HG03025 (cell line): ENCODE measurements around the gene ADAM22.
A peak's percentile ranks its signal among the peaks of the same experiment; 100 is the strongest.

Experiments used
- ATAC-seq: cut with Tn5 transposase; IDR thresholded peaks from one replicate; pipeline ENCODE4 v1.9.1; 2021; ENCODE audit warnings: mild to moderate bottlenecking, moderate library complexity; ENCODE audit not compliant: unreplicated experiment, low FRiP score

Gene ADAM22

DNA sequence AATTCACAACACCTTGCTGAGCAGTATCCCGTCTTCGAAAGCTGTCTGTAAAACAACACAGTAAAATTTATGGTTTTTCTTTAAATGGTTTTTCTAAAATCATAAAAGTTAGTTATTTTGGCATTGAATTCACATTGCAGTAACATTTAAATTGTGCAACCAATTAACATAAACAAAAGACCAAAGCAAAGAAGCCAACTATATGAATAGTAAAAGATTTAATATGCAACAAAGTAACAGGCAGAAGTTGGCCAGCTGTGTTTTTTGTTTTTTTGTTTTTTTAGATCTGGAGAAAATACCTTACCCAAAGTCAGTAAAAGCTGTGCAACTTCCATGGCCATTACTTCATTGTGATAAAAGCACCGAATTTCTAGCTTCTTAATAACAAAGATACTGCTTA lies 274.5 kb downstream of the ADAM22 start:
- ATAC-seq = no peak

DNA sequence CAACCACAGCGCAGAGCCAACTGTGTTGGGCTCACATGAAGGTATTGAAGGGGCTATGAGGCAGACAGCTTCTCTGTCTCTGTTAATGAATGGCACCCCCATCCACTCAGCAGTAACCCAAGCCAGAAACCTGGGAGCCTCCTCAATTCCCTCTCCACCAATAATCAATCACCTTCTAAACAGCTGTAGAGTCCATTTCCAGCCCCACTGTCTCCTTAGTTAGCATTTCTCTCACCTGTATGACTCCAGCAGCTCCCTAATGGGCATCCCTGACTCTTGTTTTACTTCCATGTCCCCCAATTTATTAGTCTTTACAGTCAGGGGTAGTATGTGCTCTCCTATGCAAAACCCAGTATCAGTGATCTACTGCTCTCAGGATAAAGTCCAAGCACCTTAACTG lies 278.9 kb downstream of the ADAM22 start:
- ATAC-seq = no peak

DNA sequence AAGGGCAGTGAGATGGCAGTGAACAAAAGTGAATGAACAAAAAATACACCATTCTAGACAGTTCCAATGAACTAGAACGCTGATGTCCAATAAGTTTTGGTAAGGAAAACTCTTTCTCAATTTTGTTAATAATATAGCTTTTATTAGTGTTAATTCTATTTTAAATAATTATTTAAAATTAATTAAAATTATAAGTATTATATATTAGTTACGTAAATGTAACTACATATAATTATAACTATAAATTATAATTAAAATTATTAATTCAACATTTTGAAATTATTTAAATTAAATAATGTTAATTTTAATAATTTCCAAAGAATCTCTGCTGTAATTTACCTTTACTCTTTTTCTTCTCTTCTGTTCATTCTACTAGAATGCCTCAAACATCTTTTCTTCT lies 280.4 kb downstream of the ADAM22 start:
- ATAC-seq = no peak

DNA sequence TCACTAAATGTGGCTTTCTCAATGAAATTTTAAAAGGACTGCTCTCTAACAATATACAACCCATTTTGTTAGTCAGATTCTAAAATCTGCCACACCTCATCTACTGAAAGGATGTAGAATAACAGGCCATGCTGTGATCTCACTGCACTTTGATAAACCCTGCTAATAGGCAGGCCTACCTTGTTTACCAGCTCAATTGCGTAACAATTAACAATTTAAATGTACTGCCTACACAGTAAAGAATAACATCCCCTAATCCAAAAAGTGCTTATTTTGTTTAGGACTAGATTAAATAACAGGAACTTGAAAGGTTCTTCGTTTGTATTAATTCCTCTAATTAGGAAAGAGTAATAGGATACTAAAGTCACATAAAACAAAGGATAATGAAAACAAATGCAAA lies 281.2 kb downstream of the ADAM22 start:
- ATAC-seq = no peak

DNA sequence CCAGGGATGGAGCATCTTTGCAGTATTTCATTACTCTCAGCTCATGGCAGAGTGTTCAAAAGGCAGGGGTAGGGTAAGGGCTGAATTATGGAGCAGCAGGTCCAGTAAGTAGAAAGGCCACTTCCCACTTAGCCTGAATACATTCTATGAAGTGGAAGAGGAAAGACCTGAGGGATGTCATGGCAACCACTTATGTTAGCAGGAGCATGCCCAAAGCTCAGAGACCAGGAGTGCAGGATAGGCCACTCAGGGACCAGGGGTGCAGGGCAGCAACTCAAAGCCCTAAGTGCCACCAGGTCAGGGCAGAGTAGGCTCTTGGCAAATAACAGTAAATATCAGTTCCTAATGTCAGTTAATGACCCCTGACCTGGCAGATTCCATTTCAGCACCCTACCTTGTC lies 282.2 kb downstream of the ADAM22 start:
- ATAC-seq = no peak

DNA sequence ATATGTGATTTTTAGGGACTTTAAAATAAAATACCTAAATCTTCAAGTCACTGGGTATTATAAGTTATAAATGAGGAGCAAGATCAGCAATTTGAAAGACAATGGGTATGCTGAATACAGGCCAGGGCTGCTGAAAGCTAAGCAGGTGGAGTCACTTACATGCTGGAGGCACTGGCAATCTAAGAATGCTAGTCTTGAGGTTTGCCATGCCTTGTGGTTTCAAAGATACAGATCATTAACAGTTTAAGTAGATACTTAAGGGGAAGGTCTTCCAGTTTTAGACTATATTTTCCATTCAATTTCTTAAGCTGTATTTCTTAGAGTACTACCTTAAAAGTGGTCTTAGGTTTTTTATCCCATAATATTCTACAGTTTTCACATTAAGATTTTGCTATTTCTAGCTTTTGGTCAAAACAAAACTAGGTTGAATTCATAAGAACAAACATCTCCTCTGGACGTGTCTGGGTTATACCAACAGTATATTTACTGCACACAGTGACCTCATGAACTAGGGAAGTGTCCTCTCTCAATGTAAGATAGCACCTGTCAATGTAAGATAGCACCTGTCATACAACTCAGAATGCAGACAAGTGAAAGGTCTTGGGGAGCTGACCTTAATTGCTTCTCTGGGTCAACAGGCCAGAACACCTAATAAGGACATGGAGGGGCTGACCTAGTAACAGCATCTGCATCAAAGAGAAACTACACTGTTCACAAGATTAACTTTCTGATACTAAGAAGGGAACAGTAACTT lies 283.8 kb downstream of the ADAM22 start:
- ATAC-seq = peak; percentile 74

DNA sequence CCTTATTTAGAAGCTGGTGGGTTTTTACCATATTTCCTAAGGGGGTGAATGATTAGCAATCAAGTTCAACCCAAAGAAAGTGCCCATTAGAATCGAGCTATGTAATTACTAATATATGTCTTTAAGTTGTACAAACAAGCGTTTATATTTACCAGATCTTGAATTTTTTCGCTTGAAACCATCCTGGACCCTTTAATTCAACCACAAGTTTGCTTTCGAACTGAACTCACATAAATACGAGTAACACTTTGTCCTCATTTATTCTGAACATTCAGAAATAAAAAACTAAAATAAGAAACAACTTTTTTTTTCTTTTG lies 284.3 kb downstream of the ADAM22 start:
- no peak for ATAC-seq

DNA sequence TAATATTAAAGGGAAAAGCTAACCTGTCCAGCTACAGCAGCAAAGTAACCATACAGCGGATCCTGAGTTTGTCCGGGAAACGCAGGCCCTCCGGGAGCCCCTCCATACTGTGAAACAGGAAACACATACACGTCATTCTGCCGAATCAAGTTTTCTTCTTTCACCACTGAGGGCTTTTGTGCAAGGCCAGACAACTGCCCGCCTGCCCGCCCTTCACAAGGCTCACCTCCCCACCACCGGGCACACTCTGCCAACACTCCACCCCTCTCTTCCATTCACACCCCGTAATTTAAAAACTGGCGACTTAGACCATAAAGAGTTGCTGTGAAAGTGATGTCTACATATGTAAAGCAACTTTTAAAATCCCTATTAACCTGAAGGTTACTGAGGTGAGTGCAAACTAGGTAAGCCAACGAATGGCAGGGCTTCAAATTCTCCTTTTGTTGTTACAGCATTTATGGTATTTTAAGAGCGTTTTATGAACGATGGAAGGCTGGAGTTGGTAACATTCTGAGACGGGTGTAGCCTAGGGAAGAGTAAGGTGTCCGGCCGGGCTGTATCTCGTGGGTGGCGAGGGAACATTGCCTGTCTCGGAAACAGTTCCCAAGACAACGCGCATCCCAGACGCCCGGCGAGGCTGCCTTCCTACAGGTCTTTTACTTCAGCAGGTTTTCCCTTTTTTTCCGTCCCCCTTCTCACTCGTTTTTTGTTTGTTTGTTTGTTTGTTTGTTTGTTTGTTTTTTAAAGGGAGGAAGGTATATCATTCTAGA lies 285.0 kb downstream of the ADAM22 start:
- ATAC-seq = peak; percentile 26

DNA sequence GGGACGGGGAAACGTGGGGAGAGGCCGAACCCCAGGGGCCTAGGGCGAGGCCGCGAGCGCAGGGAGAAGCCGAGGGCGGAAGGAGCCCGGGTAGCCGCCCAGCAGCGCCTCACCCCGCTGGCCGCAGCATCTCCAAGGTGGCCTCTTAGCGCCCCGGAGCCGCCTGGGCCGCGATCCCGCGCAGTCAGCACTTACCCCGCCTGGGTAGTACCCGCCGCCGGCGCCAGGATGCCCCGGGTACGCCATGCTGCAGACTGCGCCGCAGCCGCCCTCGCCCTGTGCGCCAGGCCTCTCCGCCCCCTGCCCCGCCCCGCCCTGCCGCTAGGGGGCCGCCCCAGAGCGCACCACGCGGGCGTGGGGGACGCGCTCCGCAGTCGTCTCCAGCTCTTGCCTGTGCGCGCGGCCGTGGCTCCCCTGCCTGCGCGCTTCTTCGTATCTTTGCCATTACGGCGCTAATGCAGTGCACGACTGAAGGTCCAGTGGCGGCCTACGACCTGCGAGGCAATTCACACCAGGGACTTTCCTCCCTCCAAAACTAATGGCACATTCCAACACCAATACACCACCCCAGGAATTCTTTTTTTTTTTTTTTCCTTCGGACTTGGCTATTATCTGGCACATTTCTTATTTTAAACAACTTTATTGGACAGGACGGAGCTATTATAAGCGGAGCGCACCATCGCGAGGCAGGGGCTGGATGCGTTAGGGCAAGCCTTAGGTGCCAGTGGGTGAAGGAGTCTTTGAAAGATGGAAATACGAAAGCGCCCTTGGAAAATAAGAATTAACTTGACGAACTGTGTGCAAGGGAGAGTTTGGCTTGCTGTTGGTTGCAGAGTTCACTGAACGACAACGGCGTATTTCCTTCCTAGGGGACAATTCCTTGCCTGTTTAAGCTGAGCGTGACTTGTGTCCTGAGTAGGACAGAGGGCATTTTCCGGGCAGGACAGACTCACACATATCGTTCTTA lies 286.0 kb downstream of the ADAM22 start, which contains the start of gene SRI:
SRI (minus strand) TSS at position 258 of the 967 bp plus-strand sequence; CDS start at position 246, 12 bp downstream.
- peak; percentile 74 for ATAC-seq

DNA sequence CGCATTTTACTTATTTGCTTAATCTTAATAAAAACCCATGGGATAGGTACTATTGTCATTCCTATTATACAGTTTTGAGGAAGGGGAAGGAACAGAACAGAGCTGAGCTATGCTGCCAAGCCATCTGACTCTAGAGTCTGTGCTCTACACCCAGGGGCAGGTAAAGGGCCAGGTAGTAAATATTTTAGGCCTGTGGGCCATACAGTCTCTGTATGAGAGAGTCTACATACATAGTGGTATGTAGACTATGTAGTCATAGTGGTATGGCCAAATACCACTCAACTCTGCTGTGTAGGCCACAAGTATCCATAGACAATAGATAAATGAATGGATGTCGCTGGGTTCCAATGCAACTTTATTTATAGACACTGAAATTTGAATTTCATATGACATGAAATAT lies 289.2 kb downstream of the ADAM22 start:
- no peak for ATAC-seq

DNA sequence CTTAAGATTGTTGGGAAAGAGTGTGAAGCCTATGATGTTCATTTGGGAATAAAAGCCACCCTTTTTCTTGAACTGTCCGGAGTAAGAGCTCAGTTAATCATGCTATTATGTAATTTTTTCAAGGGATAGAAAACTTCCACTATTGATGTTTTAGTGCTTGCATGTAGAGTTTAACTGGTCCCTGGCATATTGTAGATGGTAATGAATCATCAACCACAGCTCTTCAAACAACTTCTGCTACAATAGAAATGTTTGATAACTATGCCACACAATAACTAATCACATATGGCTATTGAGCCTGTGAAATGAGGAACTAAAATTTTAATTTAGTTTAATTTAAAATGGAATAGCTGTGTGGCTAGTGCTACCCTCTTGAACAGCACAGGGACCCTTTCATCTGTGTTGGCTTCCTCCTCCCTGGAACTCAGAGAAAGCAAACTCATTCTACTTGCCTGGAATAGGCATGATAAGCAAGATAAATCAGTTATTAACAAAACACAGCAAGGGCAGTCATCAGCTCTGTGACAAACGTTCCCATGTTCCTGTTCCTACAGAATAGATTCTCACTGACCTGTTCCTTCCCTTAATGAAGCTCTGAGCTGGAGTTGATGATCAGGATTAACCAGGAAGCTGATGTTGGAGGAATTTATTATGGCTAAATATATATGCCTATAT lies 290.7 kb downstream of the ADAM22 start:
- no peak for ATAC-seq

DNA sequence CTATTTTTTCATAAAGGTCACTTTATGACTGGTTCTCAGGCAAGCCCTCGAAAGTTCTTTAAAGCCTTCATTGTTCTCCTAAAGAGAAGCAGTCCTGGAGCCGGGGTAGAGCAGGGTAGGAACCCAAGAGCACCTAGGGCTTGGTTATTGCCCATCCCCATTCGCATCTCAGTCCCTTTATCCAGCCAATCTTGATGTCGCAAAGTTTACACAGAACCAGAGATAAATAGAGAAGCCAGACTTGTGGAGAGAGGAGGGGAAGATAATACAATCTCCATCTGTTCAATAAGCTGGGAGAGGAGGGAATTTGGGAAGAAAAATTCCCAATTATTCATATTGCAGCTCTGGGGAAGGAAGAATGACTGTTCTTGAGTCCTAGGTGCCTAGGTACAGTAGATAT lies 292.1 kb downstream of the ADAM22 start:
- no peak for ATAC-seq

DNA sequence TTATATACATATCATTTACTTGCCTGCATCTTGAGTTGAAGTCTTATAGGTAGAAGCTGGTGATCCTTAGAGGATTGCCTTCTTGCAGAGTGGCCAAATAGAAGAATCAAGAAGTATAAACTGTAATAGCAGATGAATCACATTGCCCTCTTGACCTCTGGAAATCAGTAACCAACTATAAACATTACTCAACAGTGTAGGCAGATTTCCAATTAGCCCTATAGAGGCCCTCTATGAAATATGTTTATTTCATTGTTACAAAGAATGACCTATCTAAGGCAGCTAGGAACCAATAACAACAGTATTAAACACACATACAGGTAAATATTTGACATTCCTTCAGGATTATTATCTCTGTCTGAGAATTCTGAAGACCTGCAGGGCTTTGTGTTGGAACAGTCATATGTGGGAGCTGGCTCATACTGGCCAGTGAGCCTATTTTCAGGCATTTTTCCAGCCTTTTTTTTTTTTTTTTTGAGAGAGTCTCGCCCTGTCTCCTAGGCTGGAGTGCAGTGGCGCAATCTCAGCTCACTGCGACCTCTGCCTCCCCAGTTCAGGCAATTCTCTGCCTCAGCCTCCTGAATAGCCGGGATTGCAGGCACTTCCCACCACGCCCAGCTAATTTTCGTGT lies 292.9 kb downstream of the ADAM22 start:
- ATAC-seq = no peak

DNA sequence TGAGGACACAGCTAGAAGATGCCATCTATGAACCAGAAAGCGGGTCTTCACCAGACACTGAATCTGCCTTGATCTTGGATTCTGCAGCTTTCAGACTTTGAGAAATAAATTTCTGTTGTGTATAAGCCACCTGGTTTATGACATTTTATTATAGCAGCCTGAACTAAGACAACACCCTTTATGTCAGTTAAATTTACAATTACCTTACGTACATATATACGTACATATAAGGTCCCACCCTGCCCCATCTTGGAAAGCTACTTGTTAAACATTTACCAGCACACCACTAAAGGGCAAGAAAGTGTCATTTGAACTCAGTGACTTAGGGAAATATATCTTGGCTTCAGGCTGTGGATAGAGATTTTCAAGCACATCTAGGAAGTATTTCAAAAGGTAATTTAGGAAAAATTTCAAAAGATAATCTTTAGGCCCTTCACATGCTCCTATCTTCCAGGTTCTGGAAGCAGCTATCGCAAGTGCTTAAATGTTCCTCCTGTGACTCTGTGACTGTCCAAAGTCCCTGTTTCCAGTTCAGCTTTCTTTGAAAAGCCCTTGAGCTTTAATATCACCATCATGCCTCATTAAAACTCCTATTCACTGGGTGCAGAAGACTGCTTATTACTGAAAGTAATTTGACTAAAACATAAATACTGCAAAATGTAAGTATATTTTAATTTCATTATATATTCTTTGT lies 295.4 kb downstream of the ADAM22 start:
- ATAC-seq = no peak

DNA sequence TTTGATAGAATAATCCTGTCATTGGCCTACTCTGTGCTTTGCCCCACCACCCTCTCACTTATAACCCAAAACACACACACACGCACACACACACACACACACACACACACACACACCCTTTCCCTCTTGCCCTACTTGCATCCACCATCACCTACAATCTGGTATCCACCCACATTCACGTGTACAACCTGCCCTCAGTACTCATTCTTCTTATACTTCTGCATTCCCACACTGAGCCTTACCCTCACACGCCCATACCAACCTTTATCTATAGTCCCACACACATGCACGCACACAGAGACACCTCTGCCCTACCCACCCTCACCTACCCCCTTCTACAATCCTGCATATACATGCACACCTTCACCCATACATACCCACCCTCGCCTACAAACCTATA lies 296.6 kb downstream of the ADAM22 start:
- no peak for ATAC-seq

DNA sequence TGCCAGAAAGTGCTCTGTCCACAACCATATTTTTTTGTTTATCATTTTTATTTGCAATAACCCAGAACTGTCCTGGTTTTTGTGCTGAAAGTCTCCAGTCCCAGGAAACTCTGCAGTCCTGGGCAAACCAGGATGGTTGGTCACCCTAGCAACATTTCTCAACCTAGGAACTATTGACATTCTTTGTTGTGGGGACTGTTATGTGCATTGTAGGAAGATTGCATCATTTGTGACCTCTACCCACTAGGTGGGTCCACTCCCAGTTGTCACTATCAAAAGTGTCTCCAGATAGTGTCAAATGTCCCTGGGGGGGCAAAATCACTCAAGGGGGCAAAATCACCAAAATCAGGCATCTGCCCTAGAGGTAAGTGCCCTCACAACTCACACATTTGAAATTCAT lies 299.8 kb downstream of the ADAM22 start:
- ATAC-seq = no peak

DNA sequence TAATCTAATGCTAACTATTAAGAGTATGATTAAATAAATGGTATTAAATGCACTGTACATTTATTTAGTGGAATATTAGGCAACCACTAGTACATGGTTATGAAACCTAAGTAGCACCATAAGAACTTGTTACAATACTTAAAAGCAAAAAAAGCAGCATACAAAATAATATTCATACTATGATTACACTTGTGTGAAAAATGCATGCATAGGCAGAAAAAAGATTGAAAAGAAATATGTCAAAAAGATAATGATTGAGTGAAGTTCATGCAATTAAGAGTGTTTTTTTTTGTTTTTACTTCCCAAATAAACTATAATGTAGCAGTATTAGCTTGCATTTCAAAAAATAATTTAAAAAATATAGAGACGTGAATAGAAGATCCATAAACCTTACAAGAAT lies 305.8 kb downstream of the ADAM22 start:
- ATAC-seq = no peak

DNA sequence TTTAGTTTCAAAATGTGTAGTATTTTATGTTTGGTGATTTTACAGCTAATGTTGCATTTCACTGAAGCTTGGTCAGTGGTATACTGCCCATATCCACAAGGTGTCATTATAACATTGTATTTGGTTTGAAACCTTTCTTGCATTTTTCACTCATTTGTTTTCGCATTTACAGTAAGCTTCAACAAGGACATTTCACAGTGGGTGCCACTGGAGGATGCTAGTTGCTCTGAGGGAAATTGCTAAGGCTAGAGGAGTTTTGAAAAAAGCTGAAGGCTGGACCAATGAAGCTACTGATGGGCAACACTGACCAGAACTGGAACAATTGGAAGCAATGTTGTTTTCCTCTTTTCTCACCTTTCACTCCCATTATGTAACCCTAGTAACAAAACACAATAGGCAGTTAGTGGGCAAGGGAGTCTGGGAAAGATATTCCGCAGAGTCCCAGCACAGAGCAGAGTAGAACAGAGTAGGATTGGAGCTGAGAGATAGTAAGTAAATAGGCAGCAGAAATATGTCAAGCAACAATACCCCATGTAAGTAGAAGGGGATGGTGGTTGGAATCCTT lies 309.4 kb downstream of the ADAM22 start:
- no peak for ATAC-seq

DNA sequence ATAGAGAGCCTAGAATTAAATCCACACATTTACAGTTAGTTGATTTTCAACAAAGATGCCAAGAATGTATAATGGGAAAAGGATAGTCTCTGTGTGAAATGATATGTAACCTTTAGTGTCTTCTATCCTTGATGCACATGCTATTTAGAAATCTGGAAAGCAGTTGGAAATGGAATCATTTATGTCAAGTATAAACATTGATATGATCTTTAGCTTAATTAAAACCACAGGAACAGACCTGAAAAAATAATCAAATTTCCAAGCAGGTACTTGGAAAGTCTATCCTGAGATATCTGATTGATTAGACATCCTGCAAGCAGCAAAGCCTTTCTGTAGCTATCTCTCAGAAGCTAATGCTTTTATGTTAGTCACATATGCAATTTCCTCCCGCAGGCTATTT lies 310.2 kb downstream of the ADAM22 start:
- no peak for ATAC-seq
